Epithelial cell of esophagus (primary cell): ENCODE data around the gene ARF3.

Experiments used
- DNase-seq: peaks from one replicate; pipeline ENCODE4 v3.0.0; 2010; ENCODE audit warnings: low read depth
- H3K4me3 ChIP-seq: 2 replicates; pipeline ENCODE4 v1.5.1; 2011; ENCODE audit warnings: mild to moderate bottlenecking, low read length, control low read depth
- CTCF ChIP-seq: IDR thresholded peaks from 2 replicates; pipeline ENCODE4 v1.5.1; 2011; ENCODE audit warnings: low read depth, mild to moderate bottlenecking, low read length, control low read depth, inconsistent platforms; ENCODE audit not compliant: insufficient read depth; ENCODE audit errors: missing control alignments

The ARF3 gene

GRCh38 chr12:48954061-48954460 lies 3.2 kb downstream of the ARF3 start:
- DNase-seq: no peak

GRCh38 chr12:48952691-48953090 lies 4.6 kb downstream of the ARF3 start:
- H3K4me3 ChIP-seq: no peak overlapping the region
- no peak for TF ChIP-seq CTCF
- DNase-seq: no peak

More at GRCh38 chr12:48954061-48954460, 3.2 kb downstream of the ARF3 start:
- no peak for TF ChIP-seq CTCF
- no peak overlapping the region for H3K4me3 ChIP-seq

GRCh38 chr12:48947727-48948126 lies 9.6 kb downstream of the ARF3 start:
- no peak overlapping the region for H3K4me3 ChIP-seq
- TF ChIP-seq CTCF: no peak
- no peak for DNase-seq

- H3K4me3 ChIP-seq: no peak overlapping the region
- TF ChIP-seq CTCF: no peak
- no peak for DNase-seq
These were observed 10.3 kb downstream of the ARF3 start for GRCh38 chr12:48946943-48947342.

GRCh38 chr12:48946205-48946604 lies 11.1 kb downstream of the ARF3 start:
- no peak overlapping the region for H3K4me3 ChIP-seq
- DNase-seq: no peak
- TF ChIP-seq CTCF: no peak

GRCh38 chr12:48943221-48943620 lies 14.1 kb downstream of the ARF3 start:
- no peak overlapping the region for H3K4me3 ChIP-seq
- TF ChIP-seq CTCF: no peak
- peak; percentile 39 for DNase-seq

- no peak overlapping the region for H3K4me3 ChIP-seq
- no peak for DNase-seq
- no peak for TF ChIP-seq CTCF
These were observed 17.1 kb downstream of the ARF3 start for GRCh38 chr12:48940181-48940580.
